K562 (cell line): ENCODE measurements around the gene NVL. TPM values are rescaled to one million over a fixed set of nuclear protein-coding genes. Genes with fewer than 3 reads are reported as not detected.

Experiments
- BHLHE40 ChIP-seq: IDR thresholded peaks from 2 replicates; pipeline ENCODE4 v1.6.1; 2011; ENCODE audit warnings: low read length, improper control_type of control experiment
- DMBX1 ChIP-seq: fragments of 250-450 bp; sonication (Bioruptor Pico); IDR thresholded peaks from 2 replicates; pipeline ENCODE4 v1.8.0; 2022; ENCODE audit warnings: inconsistent platforms, mild to moderate bottlenecking, moderate library complexity, borderline replicate concordance
- ELF4 ChIP-seq: fragments of 450-650 bp; formaldehyde crosslinking; IDR thresholded peaks from 2 replicates; pipeline ENCODE4 v1.4.0; 2022; ENCODE audit warnings: missing genetic modification characterization
- ERF ChIP-seq: fragments of 450-650 bp; formaldehyde crosslinking; IDR thresholded peaks from 2 replicates; pipeline ENCODE4 v1.4.0; 2020; ENCODE audit warnings: mild to moderate bottlenecking, mixed read lengths
- FOS ChIP-seq: IDR thresholded peaks from 3 replicates; pipeline ENCODE4 v1.6.1; 2011; ENCODE audit not compliant: insufficient read length; ENCODE audit errors: extremely low read depth
- HIVEP1 ChIP-seq: fragments of 250-450 bp; sonication (Bioruptor Pico); IDR thresholded peaks from 2 replicates; pipeline ENCODE4 v1.4.0; 2020; ENCODE audit warnings: mild to moderate bottlenecking
- IRF9 ChIP-seq: fragments of 450-650 bp; IDR thresholded peaks from 2 replicates; pipeline ENCODE4 v1.6.1; 2016; ENCODE audit warnings: missing biosample characterization, missing genetic modification characterization
- KAT8 ChIP-seq: fragments of 450-650 bp; IDR thresholded peaks from 2 replicates; pipeline ENCODE4 v1.6.1; 2016; ENCODE audit warnings: low read depth, mild to moderate bottlenecking
- MYNN ChIP-seq, 2 experiments: sonication (generic); formaldehyde crosslinking in 1 of 2; IDR thresholded peaks; 2 replicates each; pipeline versions ENCODE4 v1.5.0 to v1.6.1; 2016 to 2020; ENCODE audit warnings: antibody characterized with exemption in 1 of 2, missing genetic modification reagents in 1 of 2
- NR1H2 ChIP-seq: sonication (generic); formaldehyde crosslinking; IDR thresholded peaks from 2 replicates; pipeline ENCODE4 v1.4.0; 2020; ENCODE audit warnings: mild to moderate bottlenecking, missing genetic modification reagents
- OTX1 ChIP-seq: fragments of 450-650 bp; formaldehyde crosslinking; IDR thresholded peaks from 2 replicates; pipeline ENCODE4 v1.4.0; 2022; ENCODE audit warnings: mild to moderate bottlenecking
- SIN3B ChIP-seq: fragments of 450-650 bp; IDR thresholded peaks from 2 replicates; pipeline ENCODE4 v1.6.1; 2017; ENCODE audit warnings: low read depth, mild to moderate bottlenecking, moderate library complexity
- SIRT6 ChIP-seq: IDR thresholded peaks from one replicate; pipeline ENCODE4 v1.6.1; 2012; ENCODE audit warnings: low read depth, mild to moderate bottlenecking, control low read depth, inconsistent platforms, low read length, moderate library complexity
- SLC30A9 ChIP-seq: fragments of 250-450 bp; sonication (Bioruptor Pico); IDR thresholded peaks from 2 replicates; pipeline ENCODE4 v1.8.0; 2022; ENCODE audit warnings: mild to moderate bottlenecking, moderate library complexity
- U2AF2 ChIP-seq: fragments of 200-400 bp; formaldehyde crosslinking; optimal IDR thresholded peaks from 2 replicates; pipeline ENCODE3; 2017; ENCODE audit warnings: low read depth, mild to moderate bottlenecking, low read length
- ZEB2 ChIP-seq: fragments of 450-650 bp; IDR thresholded peaks from 2 replicates; pipeline ENCODE4 v1.6.1; 2016
- ZFX ChIP-seq: sonication (generic); formaldehyde crosslinking; IDR thresholded peaks from 2 replicates; pipeline ENCODE4 v1.8.0; 2022; ENCODE audit warnings: mild to moderate bottlenecking, missing genetic modification reagents, moderate library complexity
- ZNF584 ChIP-seq: fragments of 200-800 bp; sonication (Bioruptor generic); IDR thresholded peaks from 2 replicates; pipeline ENCODE4 v1.6.1; 2016; ENCODE audit warnings: low read depth, mild to moderate bottlenecking, missing genetic modification characterization, missing compliant biosample characterization
- ZNF609 ChIP-seq: sonication (generic); formaldehyde crosslinking; IDR thresholded peaks from 2 replicates; pipeline ENCODE4 v1.8.1; 2023; ENCODE audit warnings: missing genetic modification reagents, mild to moderate bottlenecking, borderline replicate concordance
- polyA plus RNA-seq, 8 experiments: library from polyadenylated mRNA; depleted of rRNA in 4 of 8; stranded (reverse) in 5 of 8; unstranded in 3 of 8; fragments of >200 nt; fragmentation: Nextera tagmentation in 2 of 8; fragmentation: Illumina TruSeq in 1 of 8; extraction: Ambion mirVana in 2 of 8; extraction: Trizol in 1 of 8; gene quantifications; 2 replicates each; pipeline versions ENCODE4 v1.2.1 to v1.2.3, GENCODE V29; 2011 to 2014; ENCODE audit warnings: inconsistent platforms in 1 of 8, missing spikeins in 1 of 8
- total RNA-seq, 7 experiments: library from RNA; depleted of rRNA in 6 of 7; stranded (reverse); fragments of >200 nt in 6 of 7; fragmentation: Illumina TruSeq in 2 of 7; extraction: Trizol in 2 of 7; gene quantifications; 2 replicates each; pipeline versions ENCODE4 v1.2.1 to v1.2.3, GENCODE V29; 2011 to 2021; ENCODE audit warnings: low replicate concordance in 1 of 7
- TF ChIP-seq, protein P1 (sequence below): sonication (generic); formaldehyde crosslinking; IDR thresholded peaks from 2 replicates; pipeline ENCODE4 v1.4.0; 2020; ENCODE audit warnings: mild to moderate bottlenecking, missing genetic modification reagents
- TF ChIP-seq, protein P2 (sequence below): sonication (generic); formaldehyde crosslinking; IDR thresholded peaks from 2 replicates; pipeline ENCODE4 v1.8.0; 2022; ENCODE audit warnings: missing genetic modification reagents, mild to moderate bottlenecking, moderate library complexity, borderline replicate concordance

Gene NVL
- total and polyA plus RNA-seq, 9 of the 15 experiments (the other 6 are each of a cell fraction or from before 2014, with no cell fraction given) = 32.5 to 86.6 (median 62.9) TPM

- no peak for TF ChIP-seq IRF9 (tag)
- TF ChIP-seq BHLHE40 = no peak
- TF ChIP-seq MYNN (IDR thresholded peaks at IDR 0.05) = no peak
- no peak for TF ChIP-seq MYNN (CRISPR knock-in tag; IDR thresholded peaks at IDR 0.05)
- no peak for TF ChIP-seq U2AF2
- no peak for TF ChIP-seq ZFX (CRISPR knock-in tag)
- TF ChIP-seq ELF4 (CRISPR knock-in tag) = no peak
- no peak for TF ChIP-seq HIVEP1 (CRISPR knock-in tag)
- TF ChIP-seq DMBX1 (CRISPR knock-in tag) = no peak
- TF ChIP-seq FOS = no peak
- TF ChIP-seq OTX1 (CRISPR knock-in tag) = no peak
- TF ChIP-seq KAT8 = no peak; the same call in 1 of the 2 replicates
- no peak for TF ChIP-seq SIRT6
- TF ChIP-seq SIN3B = no peak
- TF ChIP-seq NR1H2 (CRISPR knock-in tag) = no peak
- TF ChIP-seq ZNF609 (CRISPR knock-in tag) = peak; percentile 60; the same call in 1 of the 2 replicates
- no peak for TF ChIP-seq SLC30A9 (CRISPR knock-in tag)
- TF ChIP-seq, protein P1, sequence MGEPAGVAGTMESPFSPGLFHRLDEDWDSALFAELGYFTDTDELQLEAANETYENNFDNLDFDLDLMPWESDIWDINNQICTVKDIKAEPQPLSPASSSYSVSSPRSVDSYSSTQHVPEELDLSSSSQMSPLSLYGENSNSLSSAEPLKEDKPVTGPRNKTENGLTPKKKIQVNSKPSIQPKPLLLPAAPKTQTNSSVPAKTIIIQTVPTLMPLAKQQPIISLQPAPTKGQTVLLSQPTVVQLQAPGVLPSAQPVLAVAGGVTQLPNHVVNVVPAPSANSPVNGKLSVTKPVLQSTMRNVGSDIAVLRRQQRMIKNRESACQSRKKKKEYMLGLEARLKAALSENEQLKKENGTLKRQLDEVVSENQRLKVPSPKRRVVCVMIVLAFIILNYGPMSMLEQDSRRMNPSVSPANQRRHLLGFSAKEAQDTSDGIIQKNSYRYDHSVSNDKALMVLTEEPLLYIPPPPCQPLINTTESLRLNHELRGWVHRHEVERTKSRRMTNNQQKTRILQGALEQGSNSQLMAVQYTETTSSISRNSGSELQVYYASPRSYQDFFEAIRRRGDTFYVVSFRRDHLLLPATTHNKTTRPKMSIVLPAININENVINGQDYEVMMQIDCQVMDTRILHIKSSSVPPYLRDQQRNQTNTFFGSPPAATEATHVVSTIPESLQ (CRISPR knock-in tag) = no peak
- no peak for TF ChIP-seq ERF (CRISPR knock-in tag)
- TF ChIP-seq, protein P2, sequence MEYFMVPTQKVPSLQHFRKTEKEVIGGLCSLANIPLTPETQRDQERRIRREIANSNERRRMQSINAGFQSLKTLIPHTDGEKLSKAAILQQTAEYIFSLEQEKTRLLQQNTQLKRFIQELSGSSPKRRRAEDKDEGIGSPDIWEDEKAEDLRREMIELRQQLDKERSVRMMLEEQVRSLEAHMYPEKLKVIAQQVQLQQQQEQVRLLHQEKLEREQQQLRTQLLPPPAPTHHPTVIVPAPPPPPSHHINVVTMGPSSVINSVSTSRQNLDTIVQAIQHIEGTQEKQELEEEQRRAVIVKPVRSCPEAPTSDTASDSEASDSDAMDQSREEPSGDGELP (CRISPR knock-in tag) = no peak
- TF ChIP-seq ZNF584 (CRISPR knock-in tag) = no peak
- TF ChIP-seq ZEB2 = no peak
Measured at GRCh38 chr1:224333309-224333926, 3.4 kb upstream of the NVL start (continued).
